ENCODE data around the gene GPC6.

Gene GPC6

GRCh38 chr13:94455414-94455813 lies 1228.8 kb downstream of the GPC6 start:
- no peak for DNase-seq (ENCODE audit: low read depth in 2 of 2)
